Heart right ventricle (tissue), 16 donors: ENCODE results near the gene LIN7A. TPM values are rescaled to one million over a fixed set of nuclear protein-coding genes. Genes with fewer than 3 reads are reported as not detected.

Experiments used
- ATAC-seq, 8 donors: fragments of 200-7000 bp; cut with Tn5 transposase; one replicate each; pipeline ENCODE4 v1.9.1; 2020; ENCODE audit warnings: mild to moderate bottlenecking in 8 of 8, moderate library complexity in 8 of 8, moderate number of reproducible peaks in 1 of 8
- DNase-seq, 2 donors: peaks; one replicate each; pipeline ENCODE4 v3.0.0-alpha.2; 2020
- H3K27ac ChIP-seq, 10 donors: fragments of 200-600 bp; sonication (generic) in 2 of 10; one replicate each; pipeline versions ENCODE4 v1.5.0 to v1.8.0; 2020 to 2022; ENCODE audit warnings: mild to moderate bottlenecking in 3 of 10
- H3K27me3 ChIP-seq, 7 donors: fragments of 200-600 bp; one replicate each; pipeline ENCODE4 v1.8.0; 2021 to 2022; ENCODE audit warnings: mild to moderate bottlenecking in 2 of 7
- H3K36me3 ChIP-seq, 9 donors: fragments of 200-600 bp; sonication (generic) in 1 of 9; one replicate each; pipeline versions ENCODE4 v1.5.0 to v1.8.0; 2020 to 2022; ENCODE audit warnings: mild to moderate bottlenecking in 2 of 9
- H3K4me1 ChIP-seq, 9 donors: fragments of 200-600 bp; sonication (generic) in 1 of 9; one replicate each; pipeline versions ENCODE4 v1.5.0 to v1.8.0; 2020 to 2022; ENCODE audit warnings: mild to moderate bottlenecking in 4 of 9
- H3K4me3 ChIP-seq, 10 donors: fragments of 200-600 bp; sonication (generic) in 2 of 10; one replicate each; pipeline versions ENCODE4 v1.5.0 to v1.8.0; 2020 to 2022; ENCODE audit warnings: mild to moderate bottlenecking in 7 of 10, moderate library complexity in 2 of 10
- H3K9me3 ChIP-seq, 11 donors: fragments of 200-600 bp in 10 of 11; sonication (generic) in 2 of 11; one replicate each; pipeline versions ENCODE4 v1.5.0 to v1.8.0; 2013 to 2022; ENCODE audit warnings: mild to moderate bottlenecking in 2 of 11, control low read depth in 1 of 11, moderate library complexity in 1 of 11
- WGBS, 2 donors: extraction: QIAGEN DNeasy Blood & Tissue Kit; methylation state at CpG; one replicate each; pipeline ENCODE4 v1.1.7; 2013; ENCODE audit warnings: inconsistent platforms in 1 of 2; 5-methylcytosine and 5-hydroxymethylcytosine counted together
- intact Hi-C, 10 donors: fragments of 100-400 bp; cut with DNase I; formaldehyde crosslinking; loops; one replicate each; pipeline versions ENCODE4 v1.11.1 to v1.14.2; 2022
- polyA plus RNA-seq, 2 donors: library from polyadenylated mRNA; stranded (reverse); fragments of 200-250 nt; gene quantifications; one replicate each; pipeline ENCODE4 v1.2.3, GENCODE V29; 2013
- total RNA-seq, 10 donors: library from RNA; stranded (reverse); fragmentation: NEBNext Ultra II Directional in 3 of 10; extraction: Animal tissue kit (Norgen Biotek cat#: 25700) in 3 of 10; gene quantifications; one replicate each; pipeline versions ENCODE4 v1.2.1 to v1.2.4, GENCODE V29; 2021 to 2023
- TF ChIP-seq, protein P1 (sequence below), 9 donors: fragments of 200-600 bp; sonication (generic) in 2 of 9; IDR thresholded peaks; one replicate each; pipeline versions ENCODE4 v1.5.0 to v1.8.0; 2021 to 2022; ENCODE audit warnings: antibody characterized with exemption in 9 of 9, mild to moderate bottlenecking in 5 of 9, moderate library complexity in 1 of 9
- donor health status: Arrhythmogenic right ventricular cardiomyopathy.
- donor health status: ischemic (EF 13 %, LVEDD 7.1; RV severe dilation, severe dysfunction).
- donor health status: healthy with polysubstance abuse.
- donor health status: DM: no; HTN: yes; CAD: no.
- donor health status: DM: no; HTN: no; CAD: no.
- donor health status: ischemic (EF 25% LVEDD 6.9; RV normal size, moderate dysfunction).
- donor health status: ischemic (EF 25% LVEDD 5.7; RV mildly dilated, moderate dysfunction).
- donor health status: healthy.
- donor health status: DM: yes; HTN: yes; CAD: no.
- donor health status: Ischemic cardiomyopathy.
- donor health status: ischemic (EF 35%, LVEDD 5.7; RV mildly dilated, moderate dysfunction).
- donor health status: nonischemic (EF 11% LVEDD 7.7; RV severe dilation, severe dysfunction).
- donor health status: DM: yes; HTN: yes; CAD: no.
- donor health status: PGD.
- donor health status: ischemic (EF 29% LVEDD 5.4; RV normal size, mild dysfunction).
- donor health status: nonischemic (EF 23%, LVEDD 6.1; RV moderate dilation, normal function).

LIN7A gene
- total and polyA plus RNA-seq, 12 donors, result 6.2 to 15.3 (median 10.2) TPM

DNA sequence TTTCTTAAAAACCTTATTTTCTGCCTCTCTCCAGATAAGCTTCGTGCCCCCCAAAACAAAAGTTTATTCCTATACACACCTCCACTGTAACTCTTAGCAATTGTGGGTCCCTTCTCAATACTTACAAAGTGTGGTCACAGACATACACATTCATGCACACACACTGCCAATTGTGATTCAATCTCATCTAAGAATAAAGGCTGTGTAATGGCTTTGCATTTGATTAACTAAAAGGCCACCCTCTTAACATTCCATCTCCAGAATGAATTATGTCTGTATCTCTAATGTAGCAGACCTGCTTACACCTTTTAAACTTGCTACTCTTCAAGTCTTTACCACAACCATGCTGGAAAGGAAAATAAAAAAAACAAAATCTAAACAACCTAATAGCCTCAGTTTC is 171.5 kb downstream of the LIN7A start:
- Histone ChIP-seq H3K27ac (no peak overlapping the region), H3K4me3 (no peak overlapping the region), H3K27me3 (no peaks in the 10 kb centered on the region), H3K4me1 (no peaks in the 10 kb centered on the region), H3K9me3 (no peaks in the 10 kb centered on the region), H3K36me3 (no peaks in the 10 kb centered on the region)
- WGBS, 2 donors, result 85 to 95% methylated on average over 1 of the region's 1 CpG
- TF ChIP-seq, protein P1, sequence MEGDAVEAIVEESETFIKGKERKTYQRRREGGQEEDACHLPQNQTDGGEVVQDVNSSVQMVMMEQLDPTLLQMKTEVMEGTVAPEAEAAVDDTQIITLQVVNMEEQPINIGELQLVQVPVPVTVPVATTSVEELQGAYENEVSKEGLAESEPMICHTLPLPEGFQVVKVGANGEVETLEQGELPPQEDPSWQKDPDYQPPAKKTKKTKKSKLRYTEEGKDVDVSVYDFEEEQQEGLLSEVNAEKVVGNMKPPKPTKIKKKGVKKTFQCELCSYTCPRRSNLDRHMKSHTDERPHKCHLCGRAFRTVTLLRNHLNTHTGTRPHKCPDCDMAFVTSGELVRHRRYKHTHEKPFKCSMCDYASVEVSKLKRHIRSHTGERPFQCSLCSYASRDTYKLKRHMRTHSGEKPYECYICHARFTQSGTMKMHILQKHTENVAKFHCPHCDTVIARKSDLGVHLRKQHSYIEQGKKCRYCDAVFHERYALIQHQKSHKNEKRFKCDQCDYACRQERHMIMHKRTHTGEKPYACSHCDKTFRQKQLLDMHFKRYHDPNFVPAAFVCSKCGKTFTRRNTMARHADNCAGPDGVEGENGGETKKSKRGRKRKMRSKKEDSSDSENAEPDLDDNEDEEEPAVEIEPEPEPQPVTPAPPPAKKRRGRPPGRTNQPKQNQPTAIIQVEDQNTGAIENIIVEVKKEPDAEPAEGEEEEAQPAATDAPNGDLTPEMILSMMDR (IDR thresholded peaks at IDR 0.05), result no peak
- DNase-seq (no peak), ATAC-seq (no peak)
- intact Hi-C loops, result loop anchor here in 5 of 10 donors (10.0 kb wide), 5 partner anchors 179 to 361 kb away; no protein-coding TSS in a partner anchor

DNA sequence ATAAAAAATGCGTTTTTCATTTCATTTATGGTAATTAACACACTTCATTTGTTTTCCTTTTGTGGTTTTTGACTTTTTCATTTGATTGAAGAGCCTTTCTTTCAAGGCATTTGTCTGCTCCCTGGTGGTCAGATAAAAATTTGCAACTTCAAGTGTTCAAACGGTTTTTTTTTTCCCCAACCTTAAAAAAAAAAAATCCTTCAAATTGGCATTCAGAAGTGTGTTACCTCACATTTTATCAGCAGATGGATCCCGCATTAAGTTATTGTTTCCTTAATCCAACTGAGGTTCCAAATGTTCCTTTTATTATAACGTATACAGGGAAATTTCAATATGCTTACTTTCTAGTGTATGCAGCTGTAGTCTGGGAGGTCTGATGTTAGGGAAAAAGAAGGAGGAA is 173.9 kb downstream of the LIN7A start:
- no peak for DNase-seq
- no peaks in the 10 kb centered on the region for H3K27me3 ChIP-seq
- H3K36me3 ChIP-seq, result no peaks in the 10 kb centered on the region
- no peak overlapping the region for H3K4me3 ChIP-seq
- intact Hi-C loops, result loop anchor here (2.0 to 10.0 kb wide), 10 partner anchors 181 to 359 kb away; no protein-coding TSS in a partner anchor
- no peaks in the 10 kb centered on the region for H3K4me1 ChIP-seq
- ATAC-seq, result no peak
- no peaks in the 10 kb centered on the region for H3K9me3 ChIP-seq
- TF ChIP-seq, protein P1 (IDR thresholded peaks at IDR 0.05), result peak; percentile 16 to 67 (median 58)
- H3K27ac ChIP-seq, result no peak overlapping the region
- 6 to 9% methylated on average over 4 of the region's 4 CpGs for WGBS, 2 donors

DNA sequence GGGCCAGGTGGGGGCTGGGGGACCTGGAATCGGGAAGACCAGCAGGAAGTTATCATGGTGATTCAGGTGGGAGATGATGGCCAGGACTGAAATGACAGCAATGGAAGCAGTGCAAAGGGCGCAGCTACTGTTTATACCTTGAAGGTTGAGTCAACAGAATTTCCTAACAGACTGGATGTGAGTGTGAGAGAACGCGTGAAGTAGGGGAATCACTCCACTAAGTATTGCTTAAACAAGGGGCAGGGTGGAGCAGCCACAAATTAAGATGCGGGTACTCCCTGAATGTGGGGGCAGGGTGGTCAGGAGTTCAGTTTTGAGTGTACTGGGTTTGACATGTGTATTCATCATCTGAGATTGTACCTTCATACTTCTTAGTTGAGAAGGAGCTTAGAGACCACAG is 175.9 kb downstream of the LIN7A start:
- Histone ChIP-seq H3K27ac (no peak overlapping the region), H3K9me3 (no peaks in the 10 kb centered on the region), H3K36me3 (no peaks in the 10 kb centered on the region), H3K27me3 (no peaks in the 10 kb centered on the region), H3K4me1 (peaks cover 0 to 4% (median 0%) of the 10 kb centered on the region in 9 donors), H3K4me3 (no peak overlapping the region)
- DNase-seq (no peak), ATAC-seq (no peak)
- intact Hi-C loops, result loop anchor here (5.0 to 10.0 kb wide), 9 partner anchors 183 to 357 kb away; no protein-coding TSS in a partner anchor
- 80 to 86% methylated on average over 5 of the region's 5 CpGs for WGBS, 2 donors
- TF ChIP-seq, protein P1 (IDR thresholded peaks at IDR 0.05), result no peak

DNA sequence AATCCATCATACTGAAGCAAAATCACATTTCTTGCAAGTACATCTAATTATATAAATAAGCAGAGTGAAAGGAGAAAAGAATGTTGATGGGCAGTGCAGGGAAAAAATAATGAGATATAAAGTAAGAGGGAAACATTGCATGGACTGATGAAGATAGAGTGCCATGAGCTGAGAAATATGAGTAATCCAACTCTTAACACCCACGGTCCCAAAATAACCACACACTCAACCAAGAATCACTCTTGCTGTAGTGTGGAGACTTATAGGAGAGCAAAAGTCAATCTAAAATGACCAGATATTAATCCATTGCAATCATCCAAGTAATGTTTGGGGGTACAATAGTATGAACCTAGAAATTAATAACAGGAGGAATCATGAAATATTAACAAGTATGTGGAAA is 180.9 kb downstream of the LIN7A start:
- 31 to 60% methylated on average over 1 of the region's 1 CpG for WGBS, 2 donors
- DNase-seq (no peak), ATAC-seq (peak in 1 of 8 donors; percentile 61)
- intact Hi-C loops, result no loop called here
- Histone ChIP-seq H3K36me3 (no peaks in the 10 kb centered on the region), H3K9me3 (no peaks in the 10 kb centered on the region), H3K27ac (no peak overlapping the region), H3K4me3 (no peak overlapping the region), H3K27me3 (no peaks in the 10 kb centered on the region), H3K4me1 (peaks cover 0 to 5% (median 0%) of the 10 kb centered on the region in 9 donors)
- TF ChIP-seq, protein P1 (IDR thresholded peaks at IDR 0.05), result no peak
